LNCaP clone FGC (cell line): ENCODE measurements around the gene XRCC4.

Experiments used
- DNase-seq: peaks from one replicate; pipeline ENCODE4 v3.0.0-alpha.2; 2011; ENCODE audit warnings: low read depth
- H3K4me3 ChIP-seq: 2 replicates; pipeline ENCODE4 v1.5.1; 2011; ENCODE audit warnings: mild to moderate bottlenecking, low read depth, low read length, control low read depth
- TF ChIP-seq, protein P1 (sequence below): IDR thresholded peaks from 2 replicates; pipeline ENCODE4 v1.5.1; 2012; ENCODE audit warnings: mild to moderate bottlenecking; ENCODE audit not compliant: control insufficient read depth, insufficient read depth; ENCODE audit errors: extremely low read depth

XRCC4 gene

DNA sequence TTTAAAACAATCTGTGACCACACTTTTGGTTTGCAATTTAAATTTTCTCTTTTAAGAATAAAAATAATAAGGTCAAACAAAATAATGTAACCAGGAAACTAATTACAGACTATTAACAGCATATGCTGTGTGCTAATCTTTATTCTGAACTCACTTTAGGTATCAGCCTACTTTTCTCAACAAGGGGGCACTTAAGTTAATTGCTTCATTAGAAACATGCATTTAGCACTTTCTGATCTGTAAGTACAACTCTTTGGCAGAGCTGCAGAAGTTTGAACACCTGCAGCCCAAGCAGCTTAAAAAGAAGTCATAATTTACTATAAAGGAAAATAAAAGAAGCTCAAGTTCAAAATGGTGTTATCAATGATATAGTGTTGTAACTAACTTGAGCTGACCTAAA, 21.7 kb downstream of the XRCC4 start:
- no peak overlapping the region for H3K4me3 ChIP-seq
- DNase-seq: no peak
- TF ChIP-seq, protein P1, sequence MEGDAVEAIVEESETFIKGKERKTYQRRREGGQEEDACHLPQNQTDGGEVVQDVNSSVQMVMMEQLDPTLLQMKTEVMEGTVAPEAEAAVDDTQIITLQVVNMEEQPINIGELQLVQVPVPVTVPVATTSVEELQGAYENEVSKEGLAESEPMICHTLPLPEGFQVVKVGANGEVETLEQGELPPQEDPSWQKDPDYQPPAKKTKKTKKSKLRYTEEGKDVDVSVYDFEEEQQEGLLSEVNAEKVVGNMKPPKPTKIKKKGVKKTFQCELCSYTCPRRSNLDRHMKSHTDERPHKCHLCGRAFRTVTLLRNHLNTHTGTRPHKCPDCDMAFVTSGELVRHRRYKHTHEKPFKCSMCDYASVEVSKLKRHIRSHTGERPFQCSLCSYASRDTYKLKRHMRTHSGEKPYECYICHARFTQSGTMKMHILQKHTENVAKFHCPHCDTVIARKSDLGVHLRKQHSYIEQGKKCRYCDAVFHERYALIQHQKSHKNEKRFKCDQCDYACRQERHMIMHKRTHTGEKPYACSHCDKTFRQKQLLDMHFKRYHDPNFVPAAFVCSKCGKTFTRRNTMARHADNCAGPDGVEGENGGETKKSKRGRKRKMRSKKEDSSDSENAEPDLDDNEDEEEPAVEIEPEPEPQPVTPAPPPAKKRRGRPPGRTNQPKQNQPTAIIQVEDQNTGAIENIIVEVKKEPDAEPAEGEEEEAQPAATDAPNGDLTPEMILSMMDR: no peak

DNA sequence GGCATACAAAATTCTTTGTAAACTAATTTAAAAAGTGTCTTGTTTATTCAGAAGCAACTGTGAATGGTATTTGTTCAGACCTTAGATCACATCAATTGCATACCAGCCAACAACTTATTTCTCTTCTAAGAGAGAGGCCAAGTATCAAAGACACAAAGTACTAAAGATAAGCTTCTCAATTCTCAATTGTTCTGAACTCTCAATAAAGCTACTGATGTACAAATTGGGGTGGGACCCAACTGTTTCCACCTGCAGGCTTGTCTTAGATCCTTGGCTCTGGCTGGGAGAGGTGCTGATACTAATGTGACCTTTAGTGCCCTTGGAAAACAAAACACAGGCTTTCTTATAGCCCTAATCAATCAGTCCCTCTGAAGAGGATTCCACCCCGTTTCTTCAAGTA, 22.1 kb downstream of the XRCC4 start:
- no peak for DNase-seq
- no peak overlapping the region for H3K4me3 ChIP-seq
- TF ChIP-seq, protein P1: no peak

DNA sequence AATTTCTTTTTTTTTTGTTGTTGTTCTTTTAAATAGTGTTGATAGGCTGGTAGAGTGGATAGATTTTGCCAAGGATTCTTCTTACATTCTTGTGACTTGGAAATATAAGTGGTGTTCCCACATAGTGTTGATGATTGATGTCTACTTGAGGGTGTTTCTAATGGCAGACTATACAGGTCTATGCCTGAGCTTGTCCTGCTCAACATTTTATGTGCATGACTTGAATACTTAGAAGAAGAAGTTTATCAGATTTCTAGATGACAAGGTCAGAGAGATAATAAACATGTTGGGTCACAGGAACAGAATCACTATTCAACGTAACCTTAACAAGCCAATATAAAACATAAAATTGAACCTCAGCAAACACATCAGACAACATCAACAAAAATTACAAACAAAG, 24.2 kb downstream of the XRCC4 start:
- DNase-seq: no peak
- H3K4me3 ChIP-seq: no peak overlapping the region
- TF ChIP-seq, protein P1: no peak

DNA sequence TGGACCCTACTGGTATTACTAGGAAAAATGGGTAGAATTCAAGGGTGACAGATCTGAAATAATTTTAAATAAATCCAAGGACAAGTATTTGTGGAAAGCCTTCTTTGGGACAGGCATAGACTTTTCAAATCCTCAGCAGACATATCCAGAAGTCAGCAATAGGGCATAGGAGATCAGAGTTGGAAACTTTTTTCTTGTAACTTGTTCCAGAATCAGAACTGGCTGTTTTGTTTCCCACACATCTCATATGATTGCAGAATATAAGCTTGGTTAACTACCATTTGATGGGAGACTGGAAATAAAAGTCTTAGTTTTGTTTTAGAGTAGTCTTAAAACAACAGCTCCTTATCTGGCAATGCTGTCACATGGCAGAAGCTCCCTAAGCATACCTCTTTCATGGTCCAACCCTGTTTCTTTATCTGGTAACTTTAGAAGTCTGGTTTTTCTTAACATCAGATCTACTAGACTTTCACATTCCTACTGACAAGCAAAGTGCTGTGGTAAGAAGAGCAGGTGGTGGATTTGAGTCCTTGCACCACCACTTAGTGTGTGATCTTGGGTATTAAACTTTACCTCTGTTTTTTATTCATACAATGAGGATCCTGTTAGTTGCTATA, 25.1 kb downstream of the XRCC4 start:
- TF ChIP-seq, protein P1: no peak
- DNase-seq: no peak
- H3K4me3 ChIP-seq: no peak overlapping the region

DNA sequence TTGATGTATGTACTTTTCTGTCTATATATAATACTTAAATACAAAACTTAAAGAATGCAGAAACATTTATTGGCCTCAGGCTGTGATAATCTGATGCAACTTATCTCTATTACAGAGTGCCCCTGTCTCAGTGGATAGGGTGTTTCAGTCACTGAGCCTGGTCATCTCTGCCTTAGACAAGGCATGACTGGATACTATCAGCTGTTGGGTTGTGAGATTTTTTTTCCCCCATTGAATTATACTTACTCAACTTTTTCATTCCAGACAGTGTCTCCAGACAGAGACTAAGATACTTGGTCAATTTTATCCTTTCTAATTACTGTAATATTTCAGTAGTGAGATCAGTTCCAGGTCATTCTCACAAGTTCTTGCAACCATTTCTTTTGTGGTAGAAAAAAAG, 26.7 kb downstream of the XRCC4 start:
- TF ChIP-seq, protein P1: no peak
- no peak overlapping the region for H3K4me3 ChIP-seq
- DNase-seq: no peak

DNA sequence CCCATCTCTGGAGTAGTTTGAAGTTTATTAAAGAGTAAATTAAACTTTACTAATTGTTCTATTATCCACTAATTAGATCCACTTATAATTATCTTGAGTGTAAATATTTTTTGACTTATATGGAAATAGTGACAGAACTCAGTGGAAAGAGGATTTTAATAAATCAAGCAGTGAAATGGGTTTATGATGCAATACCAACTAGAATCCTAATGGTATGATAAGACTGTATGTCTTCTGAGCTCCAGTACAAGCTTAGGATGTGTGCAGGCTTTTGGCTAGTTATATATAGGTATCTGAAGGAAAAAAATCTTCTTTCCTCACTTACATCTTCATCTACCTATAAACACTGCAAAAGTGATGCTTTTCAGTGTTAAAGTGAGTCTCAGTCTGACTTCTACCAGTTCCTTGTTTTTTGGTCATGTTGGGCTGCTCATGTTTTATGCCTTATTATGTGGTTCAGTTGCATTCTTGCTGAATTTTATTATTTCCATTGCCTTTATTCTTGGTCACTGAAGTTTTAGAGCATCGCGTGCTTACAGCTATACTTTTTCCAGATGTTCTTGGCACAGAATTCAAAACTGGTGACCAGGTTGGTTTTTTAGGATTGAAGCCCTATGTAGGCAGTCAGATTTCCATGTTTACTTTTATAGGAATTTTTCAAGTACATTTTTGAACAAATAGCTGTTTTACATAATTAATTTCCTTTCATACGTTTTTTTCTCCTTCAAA, 30.5 kb downstream of the XRCC4 start:
- no peak for DNase-seq
- no peak overlapping the region for H3K4me3 ChIP-seq
- TF ChIP-seq, protein P1: no peak
